Brain microvascular endothelial cell (primary cell): ENCODE data around the gene PLXNA3.

Experiments
- DNase-seq: peaks from one replicate; pipeline ENCODE4 v3.0.0-alpha.2; 2020
- H3K27ac ChIP-seq: fragments of 250-450 bp; sonication (Bioruptor Pico); 2 replicates; pipeline ENCODE4 v1.5.1; 2020; ENCODE audit warnings: mild to moderate bottlenecking, moderate library complexity
- H3K27me3 ChIP-seq: fragments of 250-450 bp; sonication (Bioruptor Pico); replicated peaks from 2 replicates; pipeline ENCODE4 v1.5.1; 2020; ENCODE audit warnings: mild to moderate bottlenecking
- H3K36me3 ChIP-seq: fragments of 250-450 bp; sonication (Bioruptor Pico); replicated peaks from 2 replicates; pipeline ENCODE4 v1.5.1; 2020; ENCODE audit warnings: mild to moderate bottlenecking
- H3K4me3 ChIP-seq: 2 replicates; pipeline ENCODE4 v1.5.1; 2011; ENCODE audit warnings: low read depth, mild to moderate bottlenecking, control low read depth, low read length, moderate library complexity
- in situ Hi-C: cut with HindIII; loops from 2 replicates; pipeline ENCODE4 v1.10.0; 2017; ENCODE audit warnings: low sequenced_read_pairs, low pct_ligation_motif_present
- TF ChIP-seq, protein P1 (sequence below): IDR thresholded peaks from 2 replicates; pipeline ENCODE4 v1.5.1; 2011; ENCODE audit warnings: low read depth, mild to moderate bottlenecking, moderate library complexity, low read length, control low read depth, inconsistent platforms; ENCODE audit errors: missing control alignments

The PLXNA3 gene

DNA sequence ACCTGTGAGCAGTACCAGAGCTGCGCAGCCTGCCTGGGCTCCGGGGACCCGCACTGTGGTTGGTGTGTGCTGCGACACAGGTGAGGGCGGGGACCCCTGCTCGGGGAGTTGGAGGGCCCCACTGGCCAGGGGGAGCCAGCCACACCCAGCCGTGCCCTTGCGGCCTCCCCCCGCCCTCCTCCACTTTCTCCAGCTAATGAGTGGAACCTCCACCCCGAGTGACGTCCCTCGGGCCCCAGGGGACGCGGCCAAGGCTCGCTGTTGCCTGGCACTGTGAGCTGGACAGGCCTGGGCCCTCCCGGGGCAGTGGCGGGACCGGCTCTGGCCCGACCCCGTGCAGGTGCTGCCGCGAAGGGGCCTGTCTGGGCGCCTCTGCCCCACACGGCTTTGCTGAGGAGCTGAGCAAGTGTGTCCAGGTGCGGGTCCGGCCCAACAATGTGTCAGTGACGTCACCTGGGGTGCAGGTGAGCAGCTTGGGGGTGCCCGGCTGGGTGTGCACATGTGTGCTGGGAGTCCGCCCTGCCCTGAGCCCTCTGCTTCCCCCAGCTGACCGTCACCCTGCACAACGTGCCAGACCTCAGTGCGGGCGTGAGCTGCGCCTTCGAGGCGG lies 5.6 kb downstream of the PLXNA3 start:
- H3K27me3 ChIP-seq = no peaks in the 10 kb centered on the region
- in situ Hi-C loops = no loop called here
- H3K36me3 ChIP-seq = peaks cover 25% of the 10 kb centered on the region
- no peak for DNase-seq
- no peak overlapping the region for H3K27ac ChIP-seq
- TF ChIP-seq, protein P1, sequence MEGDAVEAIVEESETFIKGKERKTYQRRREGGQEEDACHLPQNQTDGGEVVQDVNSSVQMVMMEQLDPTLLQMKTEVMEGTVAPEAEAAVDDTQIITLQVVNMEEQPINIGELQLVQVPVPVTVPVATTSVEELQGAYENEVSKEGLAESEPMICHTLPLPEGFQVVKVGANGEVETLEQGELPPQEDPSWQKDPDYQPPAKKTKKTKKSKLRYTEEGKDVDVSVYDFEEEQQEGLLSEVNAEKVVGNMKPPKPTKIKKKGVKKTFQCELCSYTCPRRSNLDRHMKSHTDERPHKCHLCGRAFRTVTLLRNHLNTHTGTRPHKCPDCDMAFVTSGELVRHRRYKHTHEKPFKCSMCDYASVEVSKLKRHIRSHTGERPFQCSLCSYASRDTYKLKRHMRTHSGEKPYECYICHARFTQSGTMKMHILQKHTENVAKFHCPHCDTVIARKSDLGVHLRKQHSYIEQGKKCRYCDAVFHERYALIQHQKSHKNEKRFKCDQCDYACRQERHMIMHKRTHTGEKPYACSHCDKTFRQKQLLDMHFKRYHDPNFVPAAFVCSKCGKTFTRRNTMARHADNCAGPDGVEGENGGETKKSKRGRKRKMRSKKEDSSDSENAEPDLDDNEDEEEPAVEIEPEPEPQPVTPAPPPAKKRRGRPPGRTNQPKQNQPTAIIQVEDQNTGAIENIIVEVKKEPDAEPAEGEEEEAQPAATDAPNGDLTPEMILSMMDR = no peak
- H3K4me3 ChIP-seq = no peak overlapping the region

- TF ChIP-seq, protein P1 = no peak
- H3K36me3 ChIP-seq = peaks cover 30% of the 10 kb centered on the region
- no peak overlapping the region for H3K27ac ChIP-seq
- in situ Hi-C loops = no loop called here
- DNase-seq = no peak
- H3K27me3 ChIP-seq = no peaks in the 10 kb centered on the region
- H3K4me3 ChIP-seq = no peak overlapping the region
These were observed 6.8 kb downstream of the PLXNA3 start for GRCh38 chrX:154464806-154465365.

DNA sequence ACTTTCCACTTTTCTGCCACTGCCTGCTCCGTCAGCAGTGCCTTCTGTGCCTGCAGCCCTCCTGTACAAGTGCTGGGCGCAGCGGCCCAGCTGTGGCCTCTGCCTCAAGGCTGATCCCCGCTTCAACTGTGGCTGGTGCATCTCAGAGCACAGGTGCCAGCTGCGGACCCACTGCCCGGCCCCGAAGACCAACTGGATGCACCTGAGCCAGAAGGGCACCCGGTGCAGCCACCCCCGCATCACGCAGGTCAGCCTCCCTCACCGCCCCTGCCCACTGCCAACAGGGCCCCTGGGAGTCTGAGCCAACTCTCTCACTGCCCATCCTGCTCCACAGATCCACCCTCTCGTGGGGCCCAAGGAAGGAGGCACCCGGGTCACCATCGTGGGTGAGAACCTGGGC lies 7.5 kb downstream of the PLXNA3 start:
- Histone ChIP-seq H3K27me3 (no peaks in the 10 kb centered on the region), H3K27ac (no peak overlapping the region), H3K4me3 (no peak overlapping the region), H3K36me3 (peaks cover 29% of the 10 kb centered on the region)
- TF ChIP-seq, protein P1 = no peak
- in situ Hi-C loops = no loop called here
- DNase-seq = no peak

DNA sequence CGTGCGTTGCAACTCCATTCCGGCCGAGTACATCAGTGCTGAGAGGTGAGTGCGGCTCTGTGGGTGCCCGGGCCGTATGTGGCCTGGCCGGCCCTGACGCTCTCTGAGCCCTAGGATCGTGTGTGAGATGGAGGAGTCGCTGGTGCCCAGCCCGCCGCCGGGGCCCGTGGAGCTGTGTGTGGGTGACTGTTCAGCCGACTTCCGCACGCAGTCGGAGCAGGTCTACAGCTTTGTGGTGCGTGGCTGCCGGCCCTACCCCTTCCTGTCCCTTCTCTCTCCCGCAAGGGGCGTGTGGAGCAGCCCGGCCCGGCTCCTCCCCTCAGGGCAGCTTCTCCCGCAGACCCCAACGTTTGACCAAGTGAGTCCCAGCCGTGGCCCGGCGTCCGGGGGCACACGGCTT lies 8.0 kb downstream of the PLXNA3 start:
- Histone ChIP-seq H3K27me3 (no peaks in the 10 kb centered on the region), H3K4me3 (no peak overlapping the region), H3K27ac (no peak overlapping the region), H3K36me3 (peaks cover 27% of the 10 kb centered on the region)
- TF ChIP-seq, protein P1 = no peak
- in situ Hi-C loops = no loop called here
- no peak for DNase-seq

DNA sequence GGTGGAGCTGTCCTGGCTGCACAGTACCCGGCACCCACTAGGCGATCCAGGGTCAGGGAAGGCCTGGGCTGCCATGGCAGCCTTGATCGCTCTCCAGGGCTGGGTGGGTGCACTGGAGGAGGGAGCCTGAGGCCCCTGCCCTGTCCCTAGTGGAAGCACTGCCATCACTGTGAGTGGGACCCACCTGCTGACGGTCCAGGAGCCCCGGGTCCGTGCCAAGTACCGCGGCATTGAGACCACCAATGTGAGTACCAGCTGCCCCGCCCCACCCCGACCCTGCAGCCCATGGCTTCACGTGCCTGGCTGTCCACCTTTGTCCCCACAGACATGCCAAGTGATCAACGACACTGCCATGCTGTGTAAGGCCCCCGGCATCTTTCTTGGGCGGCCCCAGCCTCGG lies 8.8 kb downstream of the PLXNA3 start:
- Histone ChIP-seq H3K36me3 (peaks cover 20% of the 10 kb centered on the region), H3K4me3 (no peak overlapping the region), H3K27ac (no peak overlapping the region), H3K27me3 (no peaks in the 10 kb centered on the region)
- DNase-seq = no peak
- in situ Hi-C loops = no loop called here
- TF ChIP-seq, protein P1 = no peak

- TF ChIP-seq, protein P1 = no peak
- Histone ChIP-seq H3K27ac (no peak overlapping the region), H3K4me3 (no peak overlapping the region), H3K27me3 (no peaks in the 10 kb centered on the region), H3K36me3 (peaks cover 20% of the 10 kb centered on the region)
- in situ Hi-C loops = no loop called here
- no peak for DNase-seq
These were observed 9.5 kb downstream of the PLXNA3 start for GRCh38 chrX:154467556-154467955.
